Activated T-helper 2 cell treated with anti-CD3 and anti-CD28 coated beads, Interferon-gamma antibody, Interleukin-2, Interleukin-4, amounts not matched to agents 10 μg/mL and 5 μg/mL and 100 μg/mL, durations not matched to agents 14 hours and 24 hours and 36 hours (primary cell): ENCODE data around the gene CHCT1. TPM values are rescaled to one million over a fixed set of nuclear protein-coding genes. Genes with fewer than 3 reads are reported as not detected.
A peak's percentile ranks its signal among the peaks of the same experiment; 100 is the strongest.
"Not testable (repeated sequence)": the region's sequence is repeated elsewhere in the genome, so short reads cannot be mapped to it uniquely, and the experiment has no call there.

Experiments used
- DNase-seq: peaks from one replicate; pipeline ENCODE4 v3.0.0; 2021; ENCODE audit warnings: low spot score
- H3K27ac Mint-ChIP-seq: one replicate; pipeline ENCODE4 v1.8.0; 2021; ENCODE audit warnings: mixed read lengths
- H3K27me3 Mint-ChIP-seq: one replicate; pipeline ENCODE4 v1.8.0; 2021; ENCODE audit warnings: low read depth, mixed read lengths
- H3K36me3 Mint-ChIP-seq: one replicate; pipeline ENCODE4 v1.8.0; 2021; ENCODE audit warnings: low read depth, mixed read lengths
- H3K4me1 Mint-ChIP-seq: one replicate; pipeline ENCODE4 v1.8.0; 2021; ENCODE audit warnings: low read depth, mixed read lengths
- H3K4me3 Mint-ChIP-seq: one replicate; pipeline ENCODE4 v1.8.0; 2021; ENCODE audit warnings: low read depth, mild to moderate bottlenecking, moderate library complexity, mixed read lengths
- H3K9me3 Mint-ChIP-seq: one replicate; pipeline ENCODE4 v1.8.0; 2021; ENCODE audit warnings: mixed read lengths
- intact Hi-C: fragments of 100-400 bp; cut with micrococcal nuclease; formaldehyde crosslinking; loops from one replicate; pipeline ENCODE4 v1.15.1; 2023
- total RNA-seq: library from RNA; stranded (reverse); gene quantifications from 2 replicates; pipeline ENCODE4 v1.2.3, GENCODE V29; 2022

CHCT1 gene
- total RNA-seq = 0.43 and 0.55 TPM in 2 replicates

- peaks cover 5% of the 10 kb centered on the region for H3K4me1 Mint-ChIP-seq
- no peaks in the 10 kb centered on the region for H3K27me3 Mint-ChIP-seq
- H3K27ac Mint-ChIP-seq = peak within 1 kb of the TSS; percentile 68
- no peak for DNase-seq
- H3K36me3 Mint-ChIP-seq = no peaks in the 10 kb centered on the region
- peak within 1 kb of the TSS; percentile 79 for H3K4me3 Mint-ChIP-seq
- no peaks in the 10 kb centered on the region for H3K9me3 Mint-ChIP-seq
- intact Hi-C loops = no loop called here
Observed at GRCh38 chr17:60422162-60422665, at the start of gene CHCT1. Gene CHCT1 (plus strand): TSS chr17:60422489. CDS start chr17:60422593, 104 bp downstream.

- intact Hi-C loops = no loop called here
- no peak for DNase-seq
- Mint-ChIP-seq H3K36me3 (peaks cover 6% of the 10 kb centered on the region), H3K27ac (no peak overlapping the region), H3K27me3 (no peaks in the 10 kb centered on the region), H3K4me1 (peaks cover 22% of the 10 kb centered on the region), H3K4me3 (no peak overlapping the region), H3K9me3 (no peaks in the 10 kb centered on the region)
Observed at GRCh38 chr17:60372790-60373483, 49.4 kb upstream of the CHCT1 start.

- intact Hi-C loops, H3K4me3 Mint-ChIP-seq, H3K27ac Mint-ChIP-seq, H3K4me1 Mint-ChIP-seq, DNase-seq, H3K27me3 Mint-ChIP-seq, H3K9me3 Mint-ChIP-seq: not testable (repeated sequence)
- peaks cover 20% of the 10 kb centered on the region for H3K36me3 Mint-ChIP-seq
Observed at GRCh38 chr17:60378187-60378586, 44.1 kb upstream of the CHCT1 start.

GRCh38 chr17:60379461-60379860, 42.8 kb upstream of the CHCT1 start:
- H3K27ac Mint-ChIP-seq, DNase-seq, intact Hi-C loops, H3K27me3 Mint-ChIP-seq, H3K9me3 Mint-ChIP-seq, H3K4me3 Mint-ChIP-seq: not testable (repeated sequence)
- Mint-ChIP-seq H3K36me3 (peaks cover 20% of the 10 kb centered on the region), H3K4me1 (peaks cover 16% of the 10 kb centered on the region)

GRCh38 chr17:60381958-60382357, 40.3 kb upstream of the CHCT1 start:
- no peaks in the 10 kb centered on the region for H3K27me3 Mint-ChIP-seq
- no peak overlapping the region for H3K4me3 Mint-ChIP-seq
- peaks cover 22% of the 10 kb centered on the region for H3K36me3 Mint-ChIP-seq
- intact Hi-C loops = no loop called here
- peaks cover 29% of the 10 kb centered on the region for H3K4me1 Mint-ChIP-seq
- H3K9me3 Mint-ChIP-seq = no peaks in the 10 kb centered on the region
- DNase-seq = no peak
- no peak overlapping the region for H3K27ac Mint-ChIP-seq

- Mint-ChIP-seq H3K9me3 (no peaks in the 10 kb centered on the region), H3K27ac (no peak overlapping the region), H3K4me1 (peaks cover 35% of the 10 kb centered on the region), H3K4me3 (no peak overlapping the region), H3K27me3 (no peaks in the 10 kb centered on the region), H3K36me3 (peaks cover 22% of the 10 kb centered on the region)
- intact Hi-C loops = no loop called here
- no peak for DNase-seq
Observed at GRCh38 chr17:60383379-60383778, 38.9 kb upstream of the CHCT1 start.

- peaks cover 43% of the 10 kb centered on the region for H3K4me1 Mint-ChIP-seq
- H3K4me3 Mint-ChIP-seq, H3K27me3 Mint-ChIP-seq, intact Hi-C loops, H3K27ac Mint-ChIP-seq, H3K9me3 Mint-ChIP-seq, DNase-seq: not testable (repeated sequence)
- peaks cover 19% of the 10 kb centered on the region for H3K36me3 Mint-ChIP-seq
Observed at GRCh38 chr17:60384921-60385320, 37.4 kb upstream of the CHCT1 start.

- Mint-ChIP-seq H3K4me3 (no peak overlapping the region), H3K27ac (no peak overlapping the region), H3K4me1 (peaks cover 54% of the 10 kb centered on the region), H3K36me3 (peaks cover 17% of the 10 kb centered on the region), H3K27me3 (no peaks in the 10 kb centered on the region), H3K9me3 (no peaks in the 10 kb centered on the region)
- DNase-seq = no peak
- intact Hi-C loops = no loop called here
Observed at GRCh38 chr17:60386147-60387058, 35.9 kb upstream of the CHCT1 start.

- H3K27ac Mint-ChIP-seq = no peak overlapping the region
- intact Hi-C loops = no loop called here
- H3K27me3 Mint-ChIP-seq = no peaks in the 10 kb centered on the region
- H3K36me3 Mint-ChIP-seq = peaks cover 9% of the 10 kb centered on the region
- H3K4me3 Mint-ChIP-seq = no peak overlapping the region
- no peaks in the 10 kb centered on the region for H3K9me3 Mint-ChIP-seq
- no peak for DNase-seq
- H3K4me1 Mint-ChIP-seq = peaks cover 54% of the 10 kb centered on the region
Observed at GRCh38 chr17:60387666-60388065, 34.6 kb upstream of the CHCT1 start.

- intact Hi-C loops = no loop called here
- H3K27ac Mint-ChIP-seq = no peak overlapping the region
- no peak overlapping the region for H3K4me3 Mint-ChIP-seq
- peaks cover 5% of the 10 kb centered on the region for H3K36me3 Mint-ChIP-seq
- no peaks in the 10 kb centered on the region for H3K9me3 Mint-ChIP-seq
- no peaks in the 10 kb centered on the region for H3K27me3 Mint-ChIP-seq
- H3K4me1 Mint-ChIP-seq = peaks cover 57% of the 10 kb centered on the region
- DNase-seq = no peak
Observed at GRCh38 chr17:60388742-60389141, 33.5 kb upstream of the CHCT1 start.

GRCh38 chr17:60390186-60390585, 32.1 kb upstream of the CHCT1 start:
- Mint-ChIP-seq H3K4me1 (peaks cover 55% of the 10 kb centered on the region), H3K36me3 (peaks cover 2% of the 10 kb centered on the region), H3K27me3 (no peaks in the 10 kb centered on the region), H3K9me3 (no peaks in the 10 kb centered on the region), H3K4me3 (peak overlapping the region; percentile 93), H3K27ac (no peak overlapping the region)
- intact Hi-C loops = loop anchor here (5.0 kb wide), 1 partner anchor 287 kb away; the partner anchor contains the start of gene BCAS3
- DNase-seq = no peak

GRCh38 chr17:60390925-60391470, 31.3 kb upstream of the CHCT1 start:
- Mint-ChIP-seq H3K36me3 (no peaks in the 10 kb centered on the region), H3K4me1 (peaks cover 55% of the 10 kb centered on the region), H3K4me3 (peak overlapping the region; percentile 93), H3K27ac (peak overlapping the region; percentile 97), H3K27me3 (no peaks in the 10 kb centered on the region), H3K9me3 (no peaks in the 10 kb centered on the region)
- DNase-seq = peak; percentile 10
- intact Hi-C loops = loop anchor here (1.0 to 5.0 kb wide), 2 partner anchors 36 to 286 kb away; partner anchors contain the start of gene BCAS3
